PFSK-1 (cell line): ENCODE data around the gene IL22.

Experiments used
- POLR2AphosphoS5 ChIP-seq: IDR thresholded peaks from 2 replicates; pipeline ENCODE4 v1.6.1; 2012; ENCODE audit warnings: low read depth, mild to moderate bottlenecking, control low read depth, low read length, moderate library complexity
- REST ChIP-seq, 2 experiments: IDR thresholded peaks; 2 replicates each; pipeline versions ENCODE4 v1.6.1 to v1.8.0; 2011 to 2012; ENCODE audit warnings: low read depth in 2 of 2, low read length in 2 of 2, control low read depth in 1 of 2, inconsistent platforms in 1 of 2, mild to moderate bottlenecking in 1 of 2, moderate library complexity in 1 of 2; ENCODE audit not compliant: insufficient read depth in 1 of 2
- TAF1 ChIP-seq: IDR thresholded peaks from 2 replicates; pipeline ENCODE4 v1.6.1; 2012; ENCODE audit warnings: low read length, control low read depth, borderline replicate concordance; ENCODE audit not compliant: insufficient read depth

- TF ChIP-seq TAF1: no peak
- TF ChIP-seq REST (IDR thresholded peaks at IDR 0.05; ENCODE audit: insufficient read depth in 1 of 2, low read depth in 2 of 2, low read length in 2 of 2): no peak
- TF ChIP-seq POLR2AphosphoS5: no peak
Measured at GRCh38 chr12:68270358-68270757, 17.0 kb upstream of the IL22 start.
